Activated B cell treated with CpG ODN at 0.5 μM for 24 hours (primary cell): ENCODE measurements around the gene MAEA. TPM values are rescaled to one million over a fixed set of nuclear protein-coding genes. Genes with fewer than 3 reads are reported as not detected.

ENCODE experiments used
- ATAC-seq: fragments of 200-7000 bp; cut with Tn5 transposase; one replicate; pipeline ENCODE4 v1.10.0; 2021; ENCODE audit warnings: low read depth, mild to moderate bottlenecking, moderate library complexity
- CTCF ChIA-PET: fragments of 350-600 bp; sonication (Branson Sonifier 250); formaldehyde crosslinking; loops from one replicate; lab custom pipeline; 2021; ENCODE audit warnings: antibody characterized with exemption; lab: Charles Lee
- POLR2A ChIA-PET: fragments of 350-600 bp; sonication (Branson Sonifier 250); formaldehyde crosslinking; loops from one replicate; lab custom pipeline; 2021; ENCODE audit warnings: antibody characterized with exemption; lab: Charles Lee
- DNase-seq: peaks from one replicate; pipeline ENCODE4 v3.0.0; 2022
- H3K27ac Mint-ChIP-seq: one replicate; pipeline ENCODE4 v1.8.0; 2020; ENCODE audit warnings: mixed read lengths
- H3K27me3 Mint-ChIP-seq: one replicate; pipeline ENCODE4 v1.8.0; 2021; ENCODE audit warnings: mixed read lengths
- H3K36me3 Mint-ChIP-seq: one replicate; pipeline ENCODE4 v1.8.0; 2021; ENCODE audit warnings: low read depth, mixed read lengths
- H3K4me1 Mint-ChIP-seq: one replicate; pipeline ENCODE4 v1.8.0; 2021; ENCODE audit warnings: mixed read lengths
- H3K4me3 Mint-ChIP-seq: one replicate; pipeline ENCODE4 v1.8.0; 2020; ENCODE audit warnings: mild to moderate bottlenecking, mixed read lengths
- H3K9me3 Mint-ChIP-seq: one replicate; pipeline ENCODE4 v1.8.0; 2020; ENCODE audit warnings: mixed read lengths
- intact Hi-C: fragments of 100-400 bp; cut with micrococcal nuclease; formaldehyde crosslinking; loops from one replicate; pipeline ENCODE4 v1.15.1; 2024
- total RNA-seq: library from RNA; stranded (reverse); gene quantifications from 2 replicates; pipeline ENCODE4 v1.2.3, GENCODE V29; 2022
- TF ChIP-seq, protein P1 (sequence below): fragments of 200-600 bp; IDR thresholded peaks from one replicate; pipeline ENCODE4 v1.8.0; 2022; ENCODE audit warnings: antibody characterized with exemption, mild to moderate bottlenecking

The MAEA gene
- total RNA-seq, 1 donor from 2014 or later = 73.7 TPM

DNA sequence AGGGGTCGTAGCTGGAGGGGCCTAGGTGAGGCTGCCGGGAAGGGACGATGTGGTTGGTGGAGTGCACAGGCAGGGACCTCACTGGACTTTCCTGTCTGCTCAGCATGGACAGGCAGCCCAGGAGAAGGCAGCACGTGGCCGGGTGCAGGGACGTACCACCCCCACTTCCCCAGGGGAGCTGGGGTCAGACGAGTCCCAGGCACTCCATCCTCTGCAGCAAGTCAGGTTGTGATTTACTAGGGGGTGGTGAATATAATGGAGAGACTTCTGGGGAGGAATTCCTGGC, 39.2 kb upstream of the MAEA start:
- H3K9me3 Mint-ChIP-seq = peaks cover 6% of the 10 kb centered on the region
- intact Hi-C loops = no loop called here
- CTCF ChIA-PET = interaction anchor here (0.8 to 4.8 kb wide), 5 partner anchors 9 to 95 kb away, joined by 3 to 23 read pairs (median 3); partner anchors contain the start of gene MAEA
- H3K27me3 Mint-ChIP-seq = no peaks in the 10 kb centered on the region
- peak overlapping the region; percentile 93 for H3K27ac Mint-ChIP-seq
- TF ChIP-seq, protein P1, sequence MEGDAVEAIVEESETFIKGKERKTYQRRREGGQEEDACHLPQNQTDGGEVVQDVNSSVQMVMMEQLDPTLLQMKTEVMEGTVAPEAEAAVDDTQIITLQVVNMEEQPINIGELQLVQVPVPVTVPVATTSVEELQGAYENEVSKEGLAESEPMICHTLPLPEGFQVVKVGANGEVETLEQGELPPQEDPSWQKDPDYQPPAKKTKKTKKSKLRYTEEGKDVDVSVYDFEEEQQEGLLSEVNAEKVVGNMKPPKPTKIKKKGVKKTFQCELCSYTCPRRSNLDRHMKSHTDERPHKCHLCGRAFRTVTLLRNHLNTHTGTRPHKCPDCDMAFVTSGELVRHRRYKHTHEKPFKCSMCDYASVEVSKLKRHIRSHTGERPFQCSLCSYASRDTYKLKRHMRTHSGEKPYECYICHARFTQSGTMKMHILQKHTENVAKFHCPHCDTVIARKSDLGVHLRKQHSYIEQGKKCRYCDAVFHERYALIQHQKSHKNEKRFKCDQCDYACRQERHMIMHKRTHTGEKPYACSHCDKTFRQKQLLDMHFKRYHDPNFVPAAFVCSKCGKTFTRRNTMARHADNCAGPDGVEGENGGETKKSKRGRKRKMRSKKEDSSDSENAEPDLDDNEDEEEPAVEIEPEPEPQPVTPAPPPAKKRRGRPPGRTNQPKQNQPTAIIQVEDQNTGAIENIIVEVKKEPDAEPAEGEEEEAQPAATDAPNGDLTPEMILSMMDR = no peak
- H3K4me1 Mint-ChIP-seq = peaks cover 48% of the 10 kb centered on the region
- H3K36me3 Mint-ChIP-seq = peaks cover 6% of the 10 kb centered on the region
- H3K4me3 Mint-ChIP-seq = peak overlapping the region; percentile 88
- POLR2A ChIA-PET = interaction anchor here (1.3 to 6.3 kb wide), 7 partner anchors 16 to 97 kb away, joined by 4 to 82 read pairs (median 21); partner anchors contain the start of genes MAEA and UVSSA
- no peak for DNase-seq
- ATAC-seq = no peak

DNA sequence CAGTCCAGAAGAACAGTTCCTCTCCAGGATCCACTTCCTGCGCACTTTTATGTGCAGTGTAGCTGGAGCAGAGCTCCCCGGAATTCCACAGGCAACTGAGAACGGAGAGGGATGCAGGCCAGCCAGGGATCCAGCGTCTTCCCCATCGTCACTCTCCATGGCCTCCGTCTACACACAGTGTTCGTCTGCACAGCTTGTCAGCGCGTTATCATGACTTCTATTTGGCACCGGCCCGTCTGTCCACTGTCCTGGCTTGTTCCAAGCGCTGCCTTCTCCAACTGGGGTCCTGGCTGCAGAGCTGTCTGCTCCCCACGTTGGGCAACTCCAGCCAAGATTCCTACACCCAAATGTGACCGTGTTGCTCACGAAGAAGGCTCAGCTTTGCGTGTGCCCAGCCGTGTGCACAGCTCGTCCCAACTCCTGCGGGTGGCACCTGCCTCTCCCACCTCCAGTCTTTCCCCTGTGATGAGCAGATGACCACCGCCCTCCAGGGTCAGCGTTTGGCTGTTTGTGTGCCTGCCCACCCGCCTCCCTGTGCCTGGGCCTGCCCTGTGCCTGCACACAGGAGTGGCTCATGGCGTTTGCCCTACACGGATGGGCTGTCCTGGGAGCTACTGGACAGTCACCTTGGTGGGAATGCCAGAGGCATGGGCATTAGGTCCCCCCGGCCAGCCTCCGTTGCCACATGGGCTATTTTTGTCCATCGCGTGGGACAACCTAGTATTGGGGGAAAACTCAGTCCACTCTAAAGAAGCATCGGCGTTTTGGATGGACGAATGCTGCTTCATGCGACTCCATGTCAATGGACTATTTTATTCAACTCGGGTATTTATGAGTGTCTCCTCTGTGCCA, 38.5 kb upstream of the MAEA start:
- peaks cover 6% of the 10 kb centered on the region for H3K36me3 Mint-ChIP-seq
- H3K27ac Mint-ChIP-seq = peak overlapping the region; percentile 93
- peaks cover 6% of the 10 kb centered on the region for H3K9me3 Mint-ChIP-seq
- H3K27me3 Mint-ChIP-seq = no peaks in the 10 kb centered on the region
- ATAC-seq (no peak), DNase-seq (no peak)
- TF ChIP-seq, protein P1 = no peak
- peak overlapping the region; percentile 88 for H3K4me3 Mint-ChIP-seq
- peaks cover 42% of the 10 kb centered on the region for H3K4me1 Mint-ChIP-seq
- ChIA-PET POLR2A (interaction anchor here (1.3 to 6.3 kb wide), 7 partner anchors 15 to 96 kb away, joined by 4 to 82 read pairs (median 21); partner anchors contain the start of genes MAEA and UVSSA), CTCF (interaction anchor here (0.8 to 4.8 kb wide), 4 partner anchors 8 to 95 kb away, joined by 3 to 23 read pairs (median 4); no protein-coding TSS in a partner anchor)
- intact Hi-C loops = no loop called here

DNA sequence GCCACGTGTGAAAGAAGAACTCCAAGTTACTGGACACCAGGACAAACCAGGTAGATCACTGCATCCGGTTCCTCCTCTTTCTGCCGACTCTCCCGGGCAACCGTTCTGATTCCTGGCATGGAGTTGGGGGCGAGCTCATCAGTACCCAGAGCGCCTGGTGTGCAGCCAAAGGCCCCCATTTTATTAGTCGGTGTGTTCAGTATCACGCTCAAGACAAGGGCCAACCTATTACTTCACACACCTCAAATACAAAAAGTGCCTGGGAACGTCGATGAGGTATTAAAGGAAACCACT, 38.0 kb upstream of the MAEA start:
- ChIA-PET CTCF (no interaction called here), POLR2A (no interaction called here)
- Mint-ChIP-seq H3K36me3 (peaks cover 6% of the 10 kb centered on the region), H3K9me3 (peaks cover 6% of the 10 kb centered on the region), H3K4me1 (peaks cover 36% of the 10 kb centered on the region), H3K4me3 (peak overlapping the region; percentile 46), H3K27me3 (no peaks in the 10 kb centered on the region), H3K27ac (peak overlapping the region; percentile 35)
- no peak for DNase-seq
- intact Hi-C loops = no loop called here
- TF ChIP-seq, protein P1 = no peak
- no peak for ATAC-seq

DNA sequence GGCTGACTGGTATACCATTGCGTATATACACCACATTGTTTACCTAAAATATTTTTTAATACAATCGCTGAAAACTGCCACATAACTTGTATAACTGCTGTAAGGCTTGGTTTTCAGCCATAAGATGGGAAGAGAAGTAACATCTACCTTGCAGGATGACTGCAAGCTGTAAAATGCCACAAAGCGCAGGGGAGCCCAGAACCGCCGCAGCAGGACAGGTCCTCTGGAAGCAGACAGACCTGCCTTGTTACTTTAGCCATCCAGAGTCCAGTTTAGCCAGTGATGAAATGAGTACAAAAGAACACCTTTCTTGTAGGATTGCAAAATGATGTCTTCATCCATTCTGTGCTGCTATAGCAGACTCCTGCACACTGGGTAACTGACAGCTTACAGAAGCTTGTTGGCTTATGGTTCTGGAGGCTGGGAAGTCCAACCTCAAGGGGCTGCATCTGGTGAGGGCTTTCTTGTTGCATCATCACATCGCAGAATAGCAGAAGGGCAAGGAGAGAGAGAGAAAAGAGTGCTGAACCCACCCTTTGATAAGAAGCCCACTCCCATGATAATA, 36.7 kb upstream of the MAEA start:
- POLR2A ChIA-PET = interaction anchor here (0.9 kb wide), 1 partner anchor 15 kb away, joined by 3 read pairs; no protein-coding TSS in a partner anchor
- CTCF ChIA-PET = no interaction called here
- Mint-ChIP-seq H3K27ac (no peak overlapping the region), H3K36me3 (peaks cover 6% of the 10 kb centered on the region), H3K4me3 (no peak overlapping the region), H3K4me1 (peaks cover 30% of the 10 kb centered on the region), H3K27me3 (no peaks in the 10 kb centered on the region), H3K9me3 (peaks cover 7% of the 10 kb centered on the region)
- ATAC-seq = no peak
- TF ChIP-seq, protein P1 = no peak
- intact Hi-C loops = no loop called here
- DNase-seq = no peak

DNA sequence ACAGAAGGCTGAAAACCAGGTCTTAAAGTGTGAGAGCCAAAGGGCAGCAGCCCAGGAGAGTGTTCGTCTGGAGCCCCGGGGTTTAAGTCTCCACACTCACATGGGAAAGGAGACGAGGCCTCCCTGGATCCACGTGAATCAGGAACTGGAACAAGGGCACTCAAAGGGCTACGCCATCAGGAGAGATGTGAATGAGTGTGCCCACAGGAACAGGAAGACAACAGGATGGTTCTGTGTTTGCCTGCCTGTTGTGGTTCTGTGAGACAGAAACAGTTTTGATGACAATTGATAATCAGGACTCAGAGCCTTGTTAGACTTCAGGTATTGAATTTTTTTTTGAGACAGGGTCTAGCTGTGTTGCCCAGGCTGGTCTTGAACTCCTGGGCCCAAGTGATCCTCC, 35.9 kb upstream of the MAEA start:
- peaks cover 6% of the 10 kb centered on the region for H3K36me3 Mint-ChIP-seq
- TF ChIP-seq, protein P1 = no peak
- H3K27ac Mint-ChIP-seq = no peak overlapping the region
- H3K9me3 Mint-ChIP-seq = peaks cover 7% of the 10 kb centered on the region
- intact Hi-C loops = no loop called here
- POLR2A ChIA-PET = no interaction called here
- ATAC-seq (no peak), DNase-seq (no peak)
- peaks cover 30% of the 10 kb centered on the region for H3K4me1 Mint-ChIP-seq
- no peaks in the 10 kb centered on the region for H3K27me3 Mint-ChIP-seq
- CTCF ChIA-PET = no interaction called here
- no peak overlapping the region for H3K4me3 Mint-ChIP-seq
